GM19372 (cell line): ENCODE results near the gene RHOXF1.
"Not testable (repeated sequence)": the region's sequence is repeated elsewhere in the genome, so short reads cannot be mapped to it uniquely, and the experiment has no call there.

Experiments used
- ATAC-seq: cut with Tn5 transposase; IDR thresholded peaks from one replicate; pipeline ENCODE4 v1.9.1; 2021; ENCODE audit warnings: mild to moderate bottlenecking, low read depth, moderate library complexity; ENCODE audit not compliant: unreplicated experiment

RHOXF1 gene

GRCh38 chrX:120087289-120088017 lies 28.3 kb downstream of the RHOXF1 start:
- no peak for ATAC-seq

GRCh38 chrX:120085553-120086185 lies 30.0 kb downstream of the RHOXF1 start:
- not testable (repeated sequence) for ATAC-seq

- ATAC-seq: not testable (repeated sequence)
Measured at GRCh38 chrX:120077590-120077989, 38.1 kb downstream of the RHOXF1 start, which contains the start of gene RHOXF2B. TSS of gene RHOXF2B (minus strand) at chrX:120077690. CDS start at chrX:120077552, 138 bp downstream.

- not testable (repeated sequence) for ATAC-seq
Measured at GRCh38 chrX:120066169-120066568, 49.5 kb downstream of the RHOXF1 start.
